Neural cell (in vitro differentiated cells): ENCODE measurements around the gene ECE1. TPM values are rescaled to one million over a fixed set of nuclear protein-coding genes. Genes with fewer than 3 reads are reported as not detected.
A peak's percentile ranks its signal among the peaks of the same experiment; 100 is the strongest.

Experiments used
- H2AFZ ChIP-seq: fragments of 200-600, 300-800 bp; sonication (generic), shearing (Covaris generic); 2 replicates; pipeline ENCODE4 v1.6.0; 2014; ENCODE audit warnings: low read depth, mild to moderate bottlenecking, antibody characterized with exemption, low read length, moderate library complexity
- H3F3A ChIP-seq: fragments of 200-600 bp; shearing (Covaris generic); 2 replicates; pipeline ENCODE4 v1.6.1; 2016; ENCODE audit warnings: mild to moderate bottlenecking, moderate library complexity, mixed read lengths, antibody characterized with exemption, low read length; ENCODE audit not compliant: insufficient read depth, poor library complexity, severe bottlenecking
- H3K27ac ChIP-seq: fragments of 200-600, 300-800 bp; sonication (generic), shearing (Covaris generic); 2 replicates; pipeline ENCODE4 v1.5.1; 2014; ENCODE audit warnings: mild to moderate bottlenecking, low read length, moderate library complexity
- H3K27me3 ChIP-seq: fragments of 300-800, 200-600 bp; sonication (generic), shearing (Covaris generic); 2 replicates; pipeline ENCODE4 v1.6.0; 2014; ENCODE audit warnings: mild to moderate bottlenecking, low read depth, low read length, moderate library complexity; ENCODE audit not compliant: insufficient read depth
- H3K36me3 ChIP-seq: fragments of 300-800, 200-600 bp; sonication (generic), shearing (Covaris generic); 2 replicates; pipeline ENCODE4 v1.5.1; 2014; ENCODE audit warnings: mild to moderate bottlenecking, antibody characterized with exemption, low read length, moderate library complexity; ENCODE audit not compliant: insufficient read depth
- H3K4me2 ChIP-seq: fragments of 300-800, 200-600 bp; sonication (generic), shearing (Covaris generic); 2 replicates; pipeline ENCODE4 v1.6.0; 2014; ENCODE audit warnings: mild to moderate bottlenecking, low read length
- H3K4me3 ChIP-seq: fragments of 300-800, 200-600 bp; sonication (generic), shearing (Covaris generic); 2 replicates; pipeline ENCODE4 v1.5.1; 2014; ENCODE audit warnings: mild to moderate bottlenecking, low read length, moderate library complexity
- H3K79me2 ChIP-seq: fragments of 200-600 bp; shearing (Covaris generic); replicated peaks from 2 replicates; pipeline ENCODE4 v1.6.0; 2014; ENCODE audit warnings: mild to moderate bottlenecking, low read length, moderate library complexity; ENCODE audit not compliant: insufficient read depth
- H3K9ac ChIP-seq: fragments of 300-800, 200-600 bp; sonication (generic), shearing (Covaris generic); 2 replicates; pipeline ENCODE4 v1.6.1; 2016; ENCODE audit warnings: mild to moderate bottlenecking, low read length, mixed read lengths
- H3K9me2 ChIP-seq: fragments of 200-600 bp; shearing (Covaris generic); 2 replicates; pipeline ENCODE4 v1.6.1; 2016; ENCODE audit warnings: mild to moderate bottlenecking, low read length, mixed read lengths; ENCODE audit not compliant: insufficient read depth
- H3K9me3 ChIP-seq: fragments of 200-600, 300-800 bp; sonication (generic), shearing (Covaris generic); 2 replicates; pipeline ENCODE4 v1.6.1; 2016; ENCODE audit warnings: mild to moderate bottlenecking, mixed run types, low read length, moderate library complexity, mixed read lengths
- H4K20me1 ChIP-seq: fragments of 200-600 bp; shearing (Covaris generic); 2 replicates; pipeline ENCODE4 v1.6.1; 2016; ENCODE audit warnings: mild to moderate bottlenecking, mixed run types; ENCODE audit not compliant: insufficient read depth
- CTCF ChIP-seq: fragments of 450-650 bp; IDR thresholded peaks from 2 replicates; pipeline ENCODE4 v1.5.1; 2014; ENCODE audit warnings: antibody characterized with exemption, mild to moderate bottlenecking, moderate library complexity; ENCODE audit not compliant: poor library complexity, severe bottlenecking
- EP300 ChIP-seq: fragments of 450-650 bp; conservative IDR thresholded peaks from 2 replicates; pipeline ENCODE4 v1.6.1; 2014; ENCODE audit warnings: antibody characterized with exemption, mild to moderate bottlenecking, moderate library complexity; ENCODE audit not compliant: poor library complexity, severe bottlenecking
- MXI1 ChIP-seq: fragments of 450-650 bp; conservative IDR thresholded peaks from 2 replicates; pipeline ENCODE4 v1.6.1; 2014; ENCODE audit warnings: antibody characterized with exemption, mild to moderate bottlenecking; ENCODE audit not compliant: poor library complexity, severe bottlenecking
- POLR2AphosphoS5 ChIP-seq: IDR thresholded peaks from 2 replicates; pipeline ENCODE4 v1.6.1; 2012
- REST ChIP-seq: IDR thresholded peaks from 2 replicates; pipeline ENCODE4 v1.6.1; 2012; ENCODE audit warnings: borderline replicate concordance
- SMC3 ChIP-seq: fragments of 450-650 bp; conservative IDR thresholded peaks from 2 replicates; pipeline ENCODE4 v1.6.1; 2014; ENCODE audit warnings: antibody characterized with exemption, mild to moderate bottlenecking, moderate library complexity; ENCODE audit not compliant: poor library complexity
- TAF1 ChIP-seq: IDR thresholded peaks from 2 replicates; pipeline ENCODE4 v1.6.1; 2012; ENCODE audit warnings: low read depth
- polyA plus RNA-seq: library from polyadenylated mRNA; depleted of rRNA; stranded (reverse); fragments of >200 nt; gene quantifications from 2 replicates; pipeline ENCODE4 v1.2.3, GENCODE V29; 2014

The ECE1 gene
- polyA plus RNA-seq, 1 donor from 2014 or later = 7.8 TPM

DNA sequence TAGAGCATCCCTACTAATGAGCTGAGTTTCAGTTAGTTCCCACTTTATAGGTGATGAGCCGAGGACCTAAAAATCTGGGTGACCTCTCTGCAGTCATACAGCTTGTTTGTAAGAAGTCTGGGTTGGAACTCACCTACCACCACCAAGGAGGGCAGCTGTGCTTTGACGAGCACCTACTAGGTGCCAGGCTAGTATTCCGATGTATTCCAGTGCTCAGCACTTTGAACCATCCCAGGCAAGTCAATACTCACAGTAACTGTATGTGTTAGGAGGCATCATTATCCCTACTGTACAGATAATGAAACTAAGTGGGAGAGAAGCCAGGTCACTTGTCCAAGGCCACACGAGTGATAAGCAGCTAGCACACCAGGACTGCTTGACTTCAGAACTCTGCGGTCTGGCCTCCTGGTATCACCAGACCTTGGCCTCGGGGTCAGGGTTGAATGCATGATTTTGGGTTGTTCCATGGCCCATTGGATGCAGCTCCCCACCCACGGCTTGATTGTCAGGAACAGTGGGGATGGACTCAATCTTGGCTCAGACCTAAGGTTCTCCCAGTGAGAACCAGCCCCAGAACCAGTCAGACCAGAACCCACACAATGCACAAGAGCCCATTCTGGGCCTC is 20.7 kb downstream of the ECE1 start:
- H3K4me3 ChIP-seq = no peak overlapping the region
- no peak for TF ChIP-seq EP300
- TF ChIP-seq CTCF = no peak
- no peak for TF ChIP-seq REST
- TF ChIP-seq MXI1 = no peak
- no peak for TF ChIP-seq SMC3
- no peaks in the 10 kb centered on the region for H3K79me2 ChIP-seq
- H3K9me3 ChIP-seq = no peaks in the 10 kb centered on the region
- H3K9me2 ChIP-seq = no peaks in the 10 kb centered on the region
- no peak overlapping the region for H3K9ac ChIP-seq
- no peaks in the 10 kb centered on the region for H4K20me1 ChIP-seq
- no peaks in the 10 kb centered on the region for H3F3A ChIP-seq
- H3K36me3 ChIP-seq = no peaks in the 10 kb centered on the region
- no peak overlapping the region for H3K4me2 ChIP-seq
- no peak overlapping the region for H3K27ac ChIP-seq
- H2AFZ ChIP-seq = no peak overlapping the region
- no peaks in the 10 kb centered on the region for H3K27me3 ChIP-seq

- Histone ChIP-seq H3K4me2 (no peak overlapping the region), H2AFZ (no peak overlapping the region), H3K27ac (no peak overlapping the region), H3K9me3 (no peaks in the 10 kb centered on the region), H3K36me3 (no peaks in the 10 kb centered on the region), H3F3A (no peaks in the 10 kb centered on the region), H3K4me3 (peak overlapping the region; percentile 27), H3K9me2 (no peaks in the 10 kb centered on the region), H4K20me1 (no peaks in the 10 kb centered on the region), H3K27me3 (no peaks in the 10 kb centered on the region), H3K79me2 (no peaks in the 10 kb centered on the region), H3K9ac (no peak overlapping the region)
- TF ChIP-seq POLR2AphosphoS5 (no peak), TAF1 (no peak), EP300 (no peak)
Measured at GRCh38 chr1:21268281-21269239, 21.7 kb downstream of the ECE1 start.
